Measurements from ENCODE around the gene COL4A6.

GRCh38 chrX:108257556-108257955 is 180.7 kb downstream of the COL4A6 start:
- TF ChIP-seq POLR2A (IDR thresholded peaks at IDR 0.05) = no peak
- no peak for TF ChIP-seq POLR2AphosphoS5 (IDR thresholded peaks at IDR 0.05)
